HG02840 (cell line): ENCODE results near the gene CELSR3.

ENCODE experiments used
- ATAC-seq: cut with Tn5 transposase; IDR thresholded peaks from one replicate; pipeline ENCODE4 v1.9.1; 2021; ENCODE audit warnings: mild to moderate bottlenecking, moderate library complexity, moderate number of reproducible peaks; ENCODE audit not compliant: unreplicated experiment, low FRiP score

Gene CELSR3

DNA sequence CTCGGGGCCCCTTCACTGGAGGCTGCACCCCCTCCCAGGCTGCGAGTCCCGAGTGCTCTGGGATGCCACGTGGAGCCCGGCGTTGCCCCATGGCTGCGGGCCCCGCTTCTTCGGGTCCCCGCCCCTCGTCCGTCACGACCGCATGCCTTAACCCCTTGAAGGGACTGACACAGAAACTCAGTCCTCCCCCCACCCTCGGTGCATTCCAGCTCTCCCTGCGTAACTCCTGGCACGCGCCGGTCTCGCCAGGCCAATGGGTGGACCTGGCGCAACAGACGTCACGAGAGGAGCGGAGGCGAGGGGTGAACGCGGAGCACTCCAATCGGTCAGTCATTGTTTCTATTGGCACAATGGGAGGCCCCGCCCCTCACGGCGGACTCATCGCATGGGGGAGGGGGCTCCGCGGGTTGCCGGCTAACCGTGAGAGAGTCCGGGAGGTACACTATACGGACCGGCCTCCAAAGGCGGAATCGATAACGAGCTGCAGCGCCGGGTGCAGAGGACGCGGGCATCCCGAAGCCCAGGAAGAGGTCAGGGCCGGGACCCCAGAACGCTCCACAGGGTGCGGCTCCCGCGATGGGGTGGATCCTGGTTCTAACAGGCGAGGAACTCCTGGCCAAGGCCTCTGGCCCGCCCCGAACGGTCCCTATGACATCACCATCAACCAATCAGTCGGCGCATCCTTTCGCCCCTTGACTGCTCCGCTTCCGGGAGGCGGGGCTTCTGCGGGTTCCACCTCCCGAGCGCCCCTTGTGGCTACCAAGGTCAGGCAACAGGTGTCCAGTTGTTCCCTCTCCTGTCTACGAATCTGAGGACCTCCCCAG lies 1.0 kb upstream of the CELSR3 start:
- peak; percentile 85 for ATAC-seq

DNA sequence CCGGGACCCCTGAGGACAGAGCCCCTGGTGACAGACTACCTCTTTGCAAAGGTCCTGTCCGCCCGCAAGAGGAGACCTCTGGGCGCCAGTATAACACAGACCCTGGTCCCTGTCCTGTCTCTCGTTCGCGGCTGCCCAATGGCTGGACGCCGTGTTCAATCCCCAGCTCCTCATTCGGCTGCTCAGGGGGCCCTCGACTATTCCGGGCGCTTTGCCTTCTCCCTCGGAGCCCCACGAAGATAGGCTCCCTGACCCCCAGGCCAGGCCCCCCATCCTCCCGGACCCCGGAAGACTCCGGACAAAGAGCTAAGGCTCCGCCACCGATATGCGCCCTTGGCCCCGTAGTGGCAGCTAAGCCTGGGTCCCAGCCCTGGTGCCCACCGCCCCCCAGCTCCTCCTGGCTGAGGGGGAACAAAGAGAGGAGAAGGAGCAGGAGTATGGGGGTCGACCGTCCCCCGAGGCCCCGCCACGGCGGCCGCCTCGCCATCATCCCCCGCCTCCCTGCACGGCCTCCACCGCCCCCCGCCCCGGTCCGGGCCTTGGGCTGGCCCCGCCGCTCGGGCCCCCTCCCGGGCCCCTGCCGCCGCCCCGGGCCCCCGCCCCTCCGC lies 437 bp downstream of the CELSR3 start:
- no peak for ATAC-seq

DNA sequence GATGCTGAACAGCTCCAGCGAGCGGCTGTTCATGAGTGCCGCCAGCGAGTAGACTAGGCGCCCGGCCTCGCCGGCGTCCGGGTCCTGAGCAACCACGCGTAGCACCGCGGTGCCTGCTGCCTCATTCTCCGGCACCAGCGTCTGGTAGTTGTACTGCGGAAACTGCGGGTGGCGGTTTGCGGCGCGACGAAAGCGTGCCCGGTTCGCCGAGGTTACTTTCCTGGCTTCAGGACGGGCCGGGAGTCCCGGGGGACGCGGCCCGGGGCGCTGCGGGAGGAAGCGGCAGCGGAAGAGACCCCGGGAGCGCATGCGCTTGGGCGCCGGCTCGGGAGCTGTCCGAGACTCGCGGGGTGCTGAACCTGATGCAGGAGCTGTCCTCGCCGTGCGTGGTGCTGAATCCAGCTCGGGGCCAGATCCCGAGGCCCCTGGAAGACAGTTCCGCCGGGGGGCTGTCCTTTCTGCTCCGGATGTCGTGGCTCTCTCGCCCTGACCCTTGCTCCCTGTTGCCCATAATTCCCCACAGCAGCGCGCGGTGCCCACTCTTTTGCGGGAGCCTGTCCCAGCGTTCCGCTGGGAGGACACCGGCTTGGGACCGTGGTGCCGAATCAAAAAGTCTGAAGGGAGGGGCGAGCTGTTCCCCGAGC lies 1.1 kb downstream of the CELSR3 start:
- ATAC-seq = no peak

DNA sequence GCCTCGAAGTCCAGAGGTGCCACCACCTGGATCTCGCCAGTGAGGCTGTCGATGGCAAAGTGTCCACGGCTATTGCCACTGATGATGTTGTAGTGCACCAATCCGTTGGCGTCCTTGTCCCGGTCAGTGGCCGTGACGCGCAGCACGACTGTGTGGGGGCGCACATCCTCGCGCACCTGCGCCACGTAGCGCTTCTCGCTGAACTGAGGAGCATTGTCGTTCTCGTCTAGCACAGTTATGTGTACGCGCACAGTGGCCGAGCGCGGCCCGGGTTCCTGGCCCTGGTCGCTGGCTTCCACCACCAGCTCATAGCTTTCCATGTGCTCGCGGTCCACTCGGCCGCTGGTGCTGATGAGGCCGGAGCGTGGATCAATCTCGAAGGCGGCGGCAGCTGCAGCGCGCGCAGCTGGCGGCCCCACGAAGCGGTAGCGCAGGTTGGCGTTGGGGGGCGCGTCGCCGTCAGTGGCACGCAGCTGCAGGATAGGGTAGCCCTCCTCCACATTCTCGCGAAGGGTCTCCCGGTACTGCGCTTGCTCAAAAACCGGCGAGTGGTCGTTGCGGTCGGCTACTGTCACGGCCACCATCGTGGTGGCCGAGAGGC lies 1.8 kb downstream of the CELSR3 start:
- no peak for ATAC-seq

DNA sequence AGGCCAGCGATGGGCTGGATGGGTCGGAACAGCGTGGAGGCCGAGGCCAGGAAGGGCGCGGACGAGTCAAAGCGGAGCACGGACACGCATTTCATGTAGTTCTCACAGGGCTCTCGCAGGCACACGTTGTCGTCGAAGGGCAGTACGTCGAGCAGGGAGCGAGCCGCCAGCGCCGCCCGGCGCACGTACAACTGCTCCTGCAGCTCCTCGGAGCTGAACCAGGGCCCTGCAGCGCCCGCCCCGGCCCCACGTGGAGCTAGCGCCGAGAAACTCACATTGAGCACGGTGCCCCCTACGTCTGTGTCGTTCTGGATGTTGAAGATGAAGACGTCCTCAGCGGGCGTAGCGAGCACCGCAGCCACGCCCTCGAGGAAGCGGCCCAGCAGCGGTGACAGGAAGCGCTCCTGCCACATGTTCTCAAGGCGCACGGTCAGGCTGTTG lies 5.8 kb downstream of the CELSR3 start:
- ATAC-seq = no peak

DNA sequence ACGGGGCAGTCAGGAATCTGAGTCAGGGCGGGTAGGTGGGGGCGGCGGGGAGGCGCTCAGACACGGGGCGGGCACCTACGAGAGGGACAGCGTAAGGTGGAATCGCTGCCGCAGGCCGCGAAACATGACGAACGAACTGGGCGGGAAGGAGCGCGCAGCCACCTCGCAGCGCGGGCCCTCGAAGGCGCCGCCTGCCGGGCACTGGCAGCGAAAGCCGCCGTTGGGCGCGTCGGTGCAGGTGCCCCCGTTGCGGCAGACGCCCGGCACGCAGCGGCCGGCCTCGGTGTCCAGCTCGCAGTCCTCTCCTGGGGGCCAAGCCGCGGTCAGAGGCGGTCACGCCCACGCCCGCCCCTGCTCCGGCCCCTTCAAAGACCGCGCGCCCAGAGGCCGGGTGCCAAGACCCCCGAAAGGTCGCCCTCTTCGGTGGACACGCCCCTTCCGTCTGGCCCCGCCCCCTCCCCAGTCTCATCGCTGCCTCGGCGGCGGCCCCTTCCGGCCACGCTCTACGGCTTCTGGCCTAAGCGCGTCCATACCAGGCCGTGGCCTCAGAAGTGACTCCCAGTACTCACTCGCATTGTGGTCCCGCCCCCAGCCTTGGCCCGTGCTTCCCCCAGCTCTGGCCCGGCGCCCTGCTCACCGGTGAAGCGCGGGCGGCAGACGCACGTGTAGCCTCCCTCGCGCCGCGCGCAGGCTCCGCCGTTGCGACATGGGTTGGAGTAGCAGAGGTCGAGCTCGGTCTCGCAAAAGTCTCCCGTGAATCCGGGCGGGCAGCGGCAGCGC lies 6.4 kb downstream of the CELSR3 start:
- ATAC-seq = no peak

DNA sequence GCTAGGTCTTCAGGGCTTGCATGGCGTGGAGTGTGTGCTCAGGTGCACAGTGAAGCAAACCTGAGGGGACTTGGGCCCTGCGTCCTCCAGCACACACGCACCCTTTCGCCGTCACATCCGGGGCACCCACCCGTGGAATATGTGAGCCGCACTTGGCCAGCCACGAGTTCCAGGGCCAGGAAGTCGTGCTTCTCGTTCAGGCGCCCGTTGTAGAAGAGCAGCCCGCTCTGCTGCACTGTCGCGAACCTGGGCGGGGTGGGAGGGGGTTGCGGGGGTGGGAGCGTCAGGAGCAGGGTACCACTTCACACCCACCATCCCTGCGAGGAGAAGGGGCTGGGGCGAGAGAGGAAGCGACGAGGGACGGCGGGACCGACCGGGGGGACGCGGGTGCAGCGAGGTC lies 7.1 kb downstream of the CELSR3 start:
- ATAC-seq = no peak

DNA sequence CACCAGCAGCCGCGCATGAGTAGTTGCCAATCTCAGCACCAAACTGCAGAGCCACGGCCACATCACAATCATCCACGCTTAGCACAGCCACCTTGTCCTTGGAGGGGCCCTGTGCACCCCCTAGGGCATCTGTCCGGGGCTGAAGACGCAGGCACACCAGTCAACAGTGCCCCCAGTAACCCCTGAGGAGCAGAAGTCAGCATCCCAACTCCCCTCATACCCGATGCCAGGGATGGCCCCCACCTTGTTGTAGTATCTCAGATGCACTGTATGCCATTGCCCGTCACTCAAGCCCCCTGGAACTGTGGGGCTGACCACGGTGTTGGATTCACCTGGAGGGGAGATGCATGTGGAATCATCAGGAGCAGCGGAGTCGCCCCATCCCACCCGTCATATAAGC lies 7.6 kb downstream of the CELSR3 start:
- ATAC-seq = no peak

DNA sequence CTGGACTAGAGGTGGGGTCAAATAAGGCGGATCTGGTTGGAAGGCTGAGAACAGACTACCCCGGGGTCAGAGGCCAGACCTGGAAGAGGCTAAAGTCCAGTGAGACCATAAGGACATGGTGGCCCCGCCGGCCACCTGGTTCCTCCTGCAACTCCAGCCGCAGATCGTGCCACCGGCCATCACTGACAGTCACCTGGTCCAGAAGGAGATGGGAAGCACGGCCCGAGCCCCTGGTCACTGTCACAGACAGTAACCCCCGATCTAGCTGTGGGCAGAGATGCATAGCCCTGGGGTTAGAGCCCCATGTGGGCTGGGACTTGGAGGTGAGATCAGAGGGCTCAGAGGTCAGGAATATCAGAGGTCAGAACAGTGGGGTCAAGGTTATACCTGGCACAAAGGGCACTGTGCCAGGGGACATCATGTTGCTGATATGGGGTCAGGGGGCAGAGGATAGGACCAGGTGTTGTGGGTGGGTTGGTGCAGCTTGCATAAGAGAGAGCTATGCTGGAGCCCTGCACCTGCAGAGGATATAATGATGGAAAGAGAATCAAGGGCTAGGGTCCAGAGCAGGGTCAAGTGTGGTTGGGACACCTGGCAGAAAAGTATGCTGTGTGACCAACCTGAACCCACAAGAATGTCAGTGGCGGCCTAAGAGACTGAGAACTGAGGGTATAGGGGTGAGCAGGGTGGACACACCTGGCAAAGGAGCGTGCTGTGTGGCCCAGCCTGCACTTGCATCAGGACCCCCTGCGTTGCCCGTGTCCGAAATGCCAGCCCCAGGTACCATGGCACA lies 9.6 kb downstream of the CELSR3 start:
- no peak for ATAC-seq

DNA sequence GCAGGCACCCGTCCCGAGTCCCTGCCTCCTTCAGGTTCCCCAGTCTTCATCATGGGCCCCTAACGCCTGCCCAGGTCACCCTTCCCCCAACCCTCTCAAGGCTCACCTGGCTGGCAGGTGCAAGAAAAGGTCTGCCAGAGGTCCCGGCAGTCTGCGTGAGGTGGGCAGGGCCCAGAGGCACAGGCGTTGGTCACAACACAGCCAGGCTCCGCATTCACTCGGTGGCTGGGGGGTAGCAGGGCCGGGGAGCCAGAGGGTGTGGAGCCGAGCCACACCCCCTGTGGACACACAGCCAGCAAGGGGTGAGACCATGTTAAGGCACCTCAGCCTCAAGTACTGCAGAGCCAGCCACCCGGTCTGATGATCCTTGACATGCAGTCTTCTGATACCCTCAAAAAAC lies 10.9 kb downstream of the CELSR3 start:
- no peak for ATAC-seq

DNA sequence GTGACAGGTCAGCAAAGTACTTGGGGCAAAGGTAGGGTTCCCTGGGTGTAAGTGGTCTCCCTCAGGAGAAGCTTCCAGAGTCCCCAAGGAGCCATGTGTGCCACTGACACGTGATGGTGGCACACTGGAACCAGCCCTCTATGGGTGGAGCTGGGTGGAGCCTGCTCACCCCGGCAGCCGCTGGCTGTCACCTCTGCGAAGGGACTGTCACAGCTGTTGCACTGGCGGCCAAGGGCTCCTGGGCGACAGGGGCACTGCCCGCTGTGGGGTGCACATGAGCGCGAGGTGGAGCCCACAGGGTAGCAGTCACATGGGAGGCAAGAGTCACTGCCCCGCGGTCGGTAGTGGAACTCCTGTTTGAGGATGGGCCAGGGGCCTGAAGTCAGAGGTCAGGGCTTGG lies 12.0 kb downstream of the CELSR3 start:
- no peak for ATAC-seq

DNA sequence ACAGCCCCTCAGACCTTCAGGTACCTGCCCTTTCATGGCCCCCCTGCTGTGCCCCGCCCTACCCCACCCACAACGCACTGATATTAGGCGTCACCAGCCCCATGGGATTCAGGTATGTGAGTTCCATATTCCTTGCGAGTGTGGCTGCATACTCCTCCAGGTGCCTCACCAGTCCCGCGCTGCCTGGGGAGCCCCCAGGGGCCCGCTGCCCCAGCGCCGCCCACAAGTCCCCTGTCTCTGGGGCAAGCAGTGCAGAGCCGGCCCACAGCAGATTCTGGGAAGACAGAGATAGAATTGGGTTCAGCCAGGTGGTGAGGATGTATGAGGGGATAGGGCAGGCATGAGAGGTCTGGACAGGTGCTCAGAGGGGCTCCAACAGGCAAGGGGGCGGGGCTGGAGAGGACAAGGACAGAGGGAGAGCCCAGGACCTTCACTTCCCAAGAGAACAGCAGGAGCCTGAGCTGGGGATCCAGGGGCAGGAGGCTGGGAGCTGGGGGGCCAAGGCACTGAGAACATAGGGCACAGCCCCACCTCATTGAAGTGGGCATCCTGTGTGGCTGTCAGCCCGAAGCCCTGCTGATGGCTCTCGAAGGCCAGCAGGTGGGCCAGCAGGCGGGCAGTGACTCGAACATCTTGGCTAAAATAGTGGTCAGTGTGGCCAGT lies 14.4 kb downstream of the CELSR3 start:
- ATAC-seq = no peak

DNA sequence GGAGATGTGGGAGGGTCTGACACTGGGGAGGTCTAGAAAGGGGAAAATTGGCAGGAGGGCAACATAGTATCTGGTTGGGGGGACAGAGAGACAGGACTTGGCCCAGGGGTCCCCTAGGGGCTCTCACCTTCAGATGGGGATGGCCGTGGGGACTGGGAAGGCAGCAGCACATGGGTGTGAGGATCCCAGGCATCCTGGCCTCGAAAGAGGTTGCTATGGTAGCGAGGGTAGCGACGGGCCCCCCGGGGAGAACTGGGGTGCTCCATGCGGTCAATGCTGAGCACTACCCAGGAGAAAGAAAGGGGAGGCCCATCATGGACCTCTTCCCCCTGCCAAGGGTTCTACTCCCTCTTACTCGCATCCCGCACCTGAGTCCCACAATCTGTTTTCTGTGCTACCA lies 15.0 kb downstream of the CELSR3 start:
- no peak for ATAC-seq

DNA sequence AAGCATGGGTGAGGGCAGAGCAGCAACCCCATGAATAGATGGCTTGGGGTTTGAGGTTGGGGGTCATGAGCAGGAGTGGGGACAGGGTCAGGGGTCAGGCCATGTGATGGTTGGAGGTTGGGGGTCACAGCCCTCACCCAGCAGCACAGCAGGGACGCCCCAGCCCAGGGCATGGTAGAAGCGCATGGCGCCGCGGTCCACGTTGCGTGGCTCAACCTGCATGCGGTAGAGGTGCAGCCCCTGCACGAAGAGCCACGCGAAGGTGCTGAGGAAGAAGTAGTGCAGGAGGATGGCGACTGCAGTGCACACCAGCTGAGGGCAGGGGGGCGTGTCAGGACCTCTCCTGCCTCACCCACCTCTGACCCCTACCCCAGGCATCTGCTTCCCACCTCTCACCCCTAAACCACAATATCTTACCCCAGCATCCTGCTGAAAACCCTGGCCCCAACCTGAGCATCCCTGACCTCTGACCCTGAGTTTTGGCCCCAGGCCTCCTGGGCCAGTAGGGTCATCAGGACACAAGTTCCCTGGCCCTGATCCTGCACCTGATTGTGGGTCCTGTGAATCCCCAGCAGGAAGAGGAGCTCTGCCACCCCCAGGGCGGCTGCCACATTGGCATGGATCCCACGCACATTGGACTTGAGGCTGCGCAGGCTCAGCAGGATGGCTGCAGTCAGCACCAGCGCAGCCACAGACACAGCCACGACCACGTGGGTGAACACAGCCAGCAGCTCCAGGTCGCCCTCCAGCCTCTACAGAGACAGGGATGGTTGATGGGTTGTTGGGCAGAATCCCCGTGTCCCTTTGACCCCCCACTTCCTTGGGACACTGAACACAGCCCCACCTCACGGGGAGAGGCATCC lies 17.6 kb downstream of the CELSR3 start:
- no peak for ATAC-seq

DNA sequence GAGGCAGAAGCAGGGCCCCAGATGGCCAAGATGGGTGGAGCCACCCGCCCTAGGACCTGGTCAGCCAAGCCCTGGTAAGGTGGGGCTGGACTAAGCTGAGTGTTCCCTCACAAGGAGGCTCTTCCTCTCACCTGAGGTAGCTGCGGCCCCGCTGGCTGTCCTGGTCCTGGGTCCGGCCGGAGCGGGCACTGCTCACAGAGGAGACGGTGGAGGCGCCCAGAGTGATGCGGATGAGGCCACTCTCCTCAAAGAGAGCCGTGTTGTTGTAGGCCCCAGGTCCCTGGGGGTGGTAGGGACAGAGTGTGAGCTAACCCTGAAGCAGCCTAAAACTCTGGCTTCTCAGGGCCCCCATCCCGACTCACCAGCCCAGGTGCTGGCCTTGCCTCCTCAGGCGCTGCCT lies 20.1 kb downstream of the CELSR3 start:
- ATAC-seq = no peak

DNA sequence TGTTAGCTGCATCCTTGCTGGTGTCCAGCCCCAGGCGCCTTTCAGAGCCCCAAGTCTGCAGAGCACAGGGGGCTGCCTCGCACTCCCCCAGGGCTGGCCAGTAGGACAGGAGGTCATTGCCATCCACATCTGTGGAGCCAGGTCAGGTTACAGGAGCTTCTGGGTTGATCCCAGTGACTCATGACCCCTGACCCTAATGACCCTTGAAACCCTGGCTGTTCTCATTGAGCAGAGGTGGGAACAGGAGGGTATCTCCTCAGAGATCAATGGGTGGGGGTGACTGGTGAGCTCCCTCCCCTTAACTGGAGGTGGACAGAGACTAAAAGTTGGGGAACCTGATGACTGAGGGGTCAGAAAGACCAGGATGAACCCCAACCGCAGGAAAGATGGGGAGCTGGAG lies 21.3 kb downstream of the CELSR3 start:
- ATAC-seq = no peak

DNA sequence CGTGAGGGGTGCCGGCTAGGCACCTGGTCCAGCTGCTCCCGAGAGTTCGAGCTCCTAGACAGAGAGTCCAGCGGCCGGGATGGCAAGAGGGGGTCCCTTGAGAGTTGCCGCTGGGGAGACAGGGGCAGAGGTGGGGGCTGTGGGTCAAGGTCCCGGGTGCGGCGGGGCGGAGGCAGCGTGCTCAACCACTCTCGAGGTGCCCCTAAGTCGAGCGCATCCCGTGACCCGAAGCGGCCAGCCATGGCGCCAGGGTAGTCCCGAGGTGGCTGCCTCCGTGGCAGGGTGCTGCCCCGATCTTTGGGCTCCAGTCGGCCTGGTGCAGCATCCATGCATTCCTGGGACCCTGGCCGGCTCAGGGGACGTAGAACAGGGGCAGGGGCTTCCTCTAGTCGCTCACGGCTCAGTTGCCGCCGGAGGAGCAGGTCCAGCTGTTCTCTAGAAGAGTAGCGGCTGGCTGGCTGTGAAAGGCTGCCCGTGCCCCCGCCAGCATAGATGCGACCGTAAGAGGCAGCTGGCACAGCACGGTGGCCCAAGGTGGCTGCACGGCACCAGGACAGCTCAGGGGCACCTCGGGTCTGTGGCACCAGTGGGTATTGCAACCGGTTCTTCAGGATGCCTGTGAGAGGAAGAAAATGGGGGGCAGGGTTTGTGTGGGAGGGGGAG lies 22.6 kb downstream of the CELSR3 start:
- no peak for ATAC-seq

DNA sequence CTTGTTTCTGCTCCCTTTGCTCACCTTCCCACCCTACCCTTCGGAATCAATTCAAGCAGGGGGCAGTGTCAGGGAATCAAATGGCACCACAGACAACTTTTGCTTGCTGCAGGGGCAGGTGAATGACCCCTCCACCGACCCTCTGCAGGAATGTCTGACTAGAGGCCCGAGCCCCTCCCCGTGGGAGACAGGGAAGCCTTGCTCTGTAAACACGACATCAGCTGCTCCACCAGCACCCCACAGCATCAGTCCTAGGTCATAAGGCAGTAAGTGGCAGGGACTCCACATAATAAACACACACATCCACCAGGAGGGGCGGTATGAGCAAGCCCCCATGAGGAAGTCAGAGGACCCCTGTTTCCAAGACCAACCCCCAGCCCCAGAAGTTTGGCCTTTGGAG lies 25.4 kb downstream of the CELSR3 start:
- no peak for ATAC-seq
